Activated naive CD4-positive, alpha-beta T cell treated with anti-CD3 and anti-CD28 coated beads for 36 hours (primary cell): ENCODE results near the gene TEX13B. TPM values are rescaled to one million over a fixed set of nuclear protein-coding genes. Genes with fewer than 3 reads are reported as not detected.

Experiments
- CTCF ChIA-PET: fragments of 350-600 bp; sonication (Branson Sonifier 250); formaldehyde crosslinking; loops from one replicate; lab custom pipeline; 2021; ENCODE audit warnings: antibody characterized with exemption; lab: Charles Lee
- DNase-seq: peaks from one replicate; pipeline ENCODE4 v3.0.0-alpha.2; 2020
- H3K27ac Mint-ChIP-seq: one replicate; pipeline ENCODE4 v1.8.0; 2021; ENCODE audit warnings: mild to moderate bottlenecking, mixed read lengths
- H3K27me3 Mint-ChIP-seq: one replicate; pipeline ENCODE4 v1.8.0; 2021; ENCODE audit warnings: low read depth, mixed read lengths
- H3K36me3 Mint-ChIP-seq: one replicate; pipeline ENCODE4 v1.8.0; 2021; ENCODE audit warnings: low read depth, mixed read lengths
- H3K4me1 Mint-ChIP-seq: one replicate; pipeline ENCODE4 v1.8.0; 2021; ENCODE audit warnings: low read depth, mixed read lengths
- H3K4me3 Mint-ChIP-seq: one replicate; pipeline ENCODE4 v1.8.0; 2021; ENCODE audit warnings: mild to moderate bottlenecking, moderate library complexity, mixed read lengths
- H3K9me3 Mint-ChIP-seq: one replicate; pipeline ENCODE4 v1.8.0; 2021; ENCODE audit warnings: mixed read lengths
- intact Hi-C: fragments of 100-400 bp; cut with micrococcal nuclease; formaldehyde crosslinking; loops from one replicate; pipeline ENCODE4 v1.15.1; 2023
- total RNA-seq, 2 experiments: library from RNA; stranded (reverse); gene quantifications; one replicate each; pipeline ENCODE4 v1.2.3, GENCODE V29; 2021

TEX13B gene, protein sequence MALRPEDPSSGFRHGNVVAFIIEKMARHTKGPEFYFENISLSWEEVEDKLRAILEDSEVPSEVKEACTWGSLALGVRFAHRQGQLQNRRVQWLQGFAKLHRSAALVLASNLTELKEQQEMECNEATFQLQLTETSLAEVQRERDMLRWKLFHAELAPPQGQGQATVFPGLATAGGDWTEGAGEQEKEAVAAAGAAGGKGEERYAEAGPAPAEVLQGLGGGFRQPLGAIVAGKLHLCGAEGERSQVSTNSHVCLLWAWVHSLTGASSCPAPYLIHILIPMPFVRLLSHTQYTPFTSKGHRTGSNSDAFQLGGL
- total RNA-seq: not detected

DNA sequence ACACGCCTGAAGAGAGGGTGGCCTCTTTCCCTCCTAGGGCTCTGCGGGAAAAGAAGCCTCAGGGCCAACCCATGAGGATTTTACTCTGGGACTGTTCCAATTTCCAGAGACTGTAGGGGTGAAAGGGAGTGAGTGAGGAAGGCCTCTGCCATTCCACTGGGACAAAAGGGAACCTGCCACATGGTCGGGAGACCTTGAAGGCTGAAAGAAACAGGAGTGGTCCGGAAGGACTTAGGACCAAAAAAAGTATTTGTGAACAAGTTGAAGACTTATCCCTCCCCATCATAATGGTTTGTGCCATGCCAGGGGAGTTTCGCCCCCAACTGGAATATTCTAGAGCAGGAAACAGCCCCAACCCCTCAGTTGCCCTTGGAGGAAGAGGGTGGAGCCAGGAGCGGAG is at the start of gene TEX13B:
TSS of gene TEX13B (minus strand) at position 15 of the 400 bp plus-strand sequence. CDS start 243 bp downstream, outside the sequence.
- DNase-seq: no peak
- Mint-ChIP-seq H3K4me3 (no peak within 1 kb of the TSS), H3K9me3 (no peaks in the 10 kb centered on the region), H3K27ac (no peak within 1 kb of the TSS), H3K4me1 (peaks cover 10% of the 10 kb centered on the region), H3K27me3 (no peaks in the 10 kb centered on the region), H3K36me3 (no peaks in the 10 kb centered on the region)
- CTCF ChIA-PET: interaction anchor here (0.6 kb wide), 2 partner anchors 116 to 506 kb away, joined by 3 read pairs; no protein-coding TSS in a partner anchor
- intact Hi-C loops: no loop called here

DNA sequence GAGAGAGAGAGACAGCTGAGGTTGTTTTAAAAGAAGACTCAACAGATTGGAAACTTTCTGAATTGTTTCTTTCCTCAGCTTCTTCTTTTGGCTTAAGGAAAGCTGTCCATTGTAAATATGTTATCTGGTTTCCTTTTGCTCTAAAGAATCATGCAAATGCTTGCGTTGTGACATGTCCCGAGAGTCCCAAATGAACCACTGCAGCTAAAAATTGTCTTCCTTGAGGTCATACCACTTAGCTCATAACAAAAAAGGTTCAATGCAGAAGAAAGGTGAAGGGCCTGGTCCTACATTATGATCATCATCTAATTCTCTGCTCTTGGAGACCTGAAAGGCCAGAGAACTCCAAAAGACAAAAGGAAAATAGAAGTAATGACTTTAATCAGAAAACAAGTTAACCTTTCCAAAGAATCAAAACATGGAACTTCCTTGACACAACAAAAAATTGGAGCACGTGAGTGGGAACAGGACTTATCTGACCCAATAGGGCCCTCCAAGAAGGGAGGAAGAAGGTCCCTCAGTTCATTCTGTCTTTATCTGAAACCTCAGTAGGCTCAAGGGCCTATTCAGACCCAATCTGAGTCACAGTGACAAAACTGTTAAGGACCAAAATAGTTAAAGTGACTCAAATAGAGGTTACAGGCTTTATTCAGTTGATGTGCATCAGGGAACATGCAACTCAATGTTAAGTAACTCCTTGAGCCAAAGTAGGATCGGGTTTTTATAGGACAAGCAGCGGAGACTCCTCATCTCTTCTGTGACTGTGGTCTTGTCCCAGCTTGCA is 48.0 kb upstream of the TEX13B start:
- Mint-ChIP-seq H3K27me3 (no peaks in the 10 kb centered on the region), H3K27ac (no peak overlapping the region), H3K4me3 (peak overlapping the region; percentile 9), H3K4me1 (peaks cover 61% of the 10 kb centered on the region), H3K36me3 (no peaks in the 10 kb centered on the region), H3K9me3 (no peaks in the 10 kb centered on the region)
- CTCF ChIA-PET: interaction anchor here (1.1 kb wide), 1 partner anchor 38 kb away, joined by 3 read pairs; no protein-coding TSS in a partner anchor
- intact Hi-C loops: loop anchor here (1.0 to 10.0 kb wide), 2 partner anchors 8 to 1245 kb away; no protein-coding TSS in a partner anchor
- DNase-seq: no peak

DNA sequence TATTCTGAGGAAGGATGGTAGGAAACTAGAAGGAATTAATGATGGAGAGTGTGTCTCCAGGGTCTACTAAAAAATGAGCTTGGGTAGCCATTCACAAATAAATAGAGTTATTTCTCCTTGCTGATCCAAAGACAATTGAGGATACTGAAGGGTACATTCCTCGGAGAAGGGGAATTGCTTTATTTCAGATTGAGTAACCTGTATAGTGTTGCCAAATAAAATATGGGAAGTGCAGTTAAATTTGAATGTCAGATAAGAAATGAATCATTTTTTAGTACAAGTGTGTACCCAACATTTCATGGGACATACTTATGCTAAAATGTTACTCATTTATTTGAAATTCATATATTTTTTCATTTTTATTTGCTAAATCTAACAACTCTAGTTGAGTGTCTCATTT is 46.7 kb upstream of the TEX13B start:
- CTCF ChIA-PET: no interaction called here
- no peaks in the 10 kb centered on the region for H3K27me3 Mint-ChIP-seq
- DNase-seq: no peak
- intact Hi-C loops: no loop called here
- H3K9me3 Mint-ChIP-seq: no peaks in the 10 kb centered on the region
- no peak overlapping the region for H3K27ac Mint-ChIP-seq
- no peak overlapping the region for H3K4me3 Mint-ChIP-seq
- H3K36me3 Mint-ChIP-seq: no peaks in the 10 kb centered on the region
- peaks cover 64% of the 10 kb centered on the region for H3K4me1 Mint-ChIP-seq

DNA sequence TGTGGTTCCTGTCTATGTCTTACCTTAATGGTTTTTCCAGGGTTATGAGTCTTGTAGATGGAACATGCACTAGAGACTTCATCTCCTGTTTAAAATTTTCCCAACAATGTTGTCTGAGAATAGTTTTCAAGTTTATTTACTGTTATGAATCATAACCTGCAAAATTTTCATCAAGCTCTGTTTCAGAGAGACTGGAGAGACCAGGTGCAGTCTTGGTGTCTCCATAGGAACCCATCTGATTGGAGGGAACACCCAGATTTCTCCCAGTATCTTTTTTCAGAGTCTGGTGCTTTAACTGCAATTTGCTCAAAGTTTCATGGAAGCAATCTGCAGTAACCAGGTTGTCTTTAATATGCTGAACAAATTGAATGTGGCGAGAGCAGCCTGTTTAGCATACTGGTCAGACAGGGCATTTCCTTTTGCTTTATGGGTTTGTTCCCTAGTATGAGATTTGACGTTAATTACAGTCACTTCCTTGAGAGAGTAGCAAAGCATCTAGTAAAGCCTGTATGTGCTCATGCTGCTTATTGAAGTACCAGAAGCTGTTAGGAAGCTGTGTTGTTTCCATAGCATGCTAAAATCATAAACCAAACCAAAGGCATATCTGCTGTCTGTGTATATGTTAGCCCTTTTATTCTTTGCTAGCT is 43.9 kb upstream of the TEX13B start:
- CTCF ChIA-PET: no interaction called here
- intact Hi-C loops: no loop called here
- Mint-ChIP-seq H3K9me3 (no peaks in the 10 kb centered on the region), H3K4me3 (peak overlapping the region; percentile 34), H3K4me1 (peaks cover 70% of the 10 kb centered on the region), H3K27ac (peak overlapping the region; percentile 41), H3K36me3 (no peaks in the 10 kb centered on the region), H3K27me3 (no peaks in the 10 kb centered on the region)
- no peak for DNase-seq

DNA sequence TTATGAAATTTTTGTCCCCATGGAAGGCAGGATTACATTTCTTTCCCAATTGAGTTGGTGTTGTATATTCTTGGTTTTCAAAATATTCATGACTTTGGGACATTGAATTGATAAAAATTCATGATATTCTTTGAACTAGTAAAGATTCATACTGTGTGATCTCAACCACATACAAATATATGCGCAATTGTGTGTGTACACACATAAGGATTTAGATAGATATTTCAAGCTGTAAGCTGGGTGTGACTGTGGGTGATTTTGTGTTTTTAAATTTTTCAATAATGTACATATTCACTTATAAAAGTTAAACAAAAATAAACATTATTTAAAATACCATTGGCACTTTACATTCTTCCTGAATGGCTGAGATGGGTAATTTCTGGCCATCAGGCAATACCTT is 43.2 kb upstream of the TEX13B start:
- H3K36me3 Mint-ChIP-seq: no peaks in the 10 kb centered on the region
- CTCF ChIA-PET: no interaction called here

DNA sequence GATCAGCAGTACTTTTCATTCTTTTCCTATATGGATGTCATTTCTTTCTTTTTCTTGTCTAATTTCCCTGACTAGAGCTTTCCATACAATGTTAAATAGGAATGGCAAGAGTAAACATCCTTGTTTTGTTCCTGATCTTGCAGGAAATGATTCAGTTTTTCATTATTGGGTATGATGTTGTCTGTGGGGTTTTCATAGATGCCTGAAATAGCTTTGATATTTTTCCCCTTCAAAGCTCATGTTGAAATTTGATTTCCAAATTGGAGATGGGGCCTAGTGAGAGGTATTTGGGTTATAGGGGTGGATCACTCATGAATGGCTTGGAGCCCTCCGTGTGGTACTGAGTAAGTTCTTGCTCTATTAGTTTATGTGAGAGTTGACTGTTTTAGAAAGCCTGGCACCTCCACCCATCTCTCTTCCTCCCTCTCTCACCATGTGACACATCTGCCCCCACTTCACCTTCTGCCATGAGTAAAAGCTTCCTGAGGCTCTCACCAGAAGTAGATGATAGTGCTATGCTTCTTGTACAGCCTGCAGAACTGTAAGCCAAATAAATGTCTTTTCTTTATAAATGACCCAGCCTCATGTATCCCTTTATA is 40.4 kb upstream of the TEX13B start:
- no peaks in the 10 kb centered on the region for H3K9me3 Mint-ChIP-seq
- peaks cover 68% of the 10 kb centered on the region for H3K4me1 Mint-ChIP-seq
- H3K27ac Mint-ChIP-seq: peak overlapping the region; percentile 65
- H3K27me3 Mint-ChIP-seq: no peaks in the 10 kb centered on the region
- no peaks in the 10 kb centered on the region for H3K36me3 Mint-ChIP-seq
- CTCF ChIA-PET: interaction anchor here (3.0 to 3.3 kb wide), 2 partner anchors 20 to 48 kb away, joined by 11 to 28 read pairs; no protein-coding TSS in a partner anchor
- peak overlapping the region; percentile 35 for H3K4me3 Mint-ChIP-seq
- DNase-seq: peak; percentile 60
- intact Hi-C loops: loop anchor here (1.0 to 5.0 kb wide), 3 partner anchors 8 to 195 kb away; partner anchors contain the start of gene MID2

More for the DNA sequence above, 43.2 kb upstream of the TEX13B start:
- H3K4me1 Mint-ChIP-seq: peaks cover 68% of the 10 kb centered on the region
- no peak for DNase-seq
- H3K27me3 Mint-ChIP-seq: no peaks in the 10 kb centered on the region
- H3K9me3 Mint-ChIP-seq: no peaks in the 10 kb centered on the region
- intact Hi-C loops: no loop called here
- H3K27ac Mint-ChIP-seq: no peak overlapping the region
- no peak overlapping the region for H3K4me3 Mint-ChIP-seq

DNA sequence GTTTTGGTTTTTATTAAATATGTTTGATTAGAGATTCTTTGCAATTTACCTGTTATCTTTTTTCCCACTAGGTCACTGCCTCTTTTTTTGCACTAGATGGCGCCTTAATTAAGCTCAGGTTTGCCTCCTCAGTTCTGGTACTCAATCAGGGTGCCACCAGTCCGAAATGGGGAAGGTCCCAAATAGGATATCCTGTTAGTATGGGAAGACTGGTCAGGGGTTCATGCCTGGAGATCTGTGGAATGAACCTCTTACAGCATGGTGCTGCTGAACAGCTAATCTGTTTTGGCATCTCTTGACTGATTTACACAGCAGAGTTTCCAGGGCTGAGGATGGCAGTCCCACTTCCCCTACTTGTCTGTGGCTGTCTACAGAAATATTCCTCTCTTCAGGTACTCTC is 38.5 kb upstream of the TEX13B start:
- no peaks in the 10 kb centered on the region for H3K27me3 Mint-ChIP-seq
- intact Hi-C loops: loop anchor here (1.0 to 5.0 kb wide), 6 partner anchors 16 to 346 kb away; partner anchors contain the start of genes ATG4A, MID2 and PSMD10
- peaks cover 58% of the 10 kb centered on the region for H3K4me1 Mint-ChIP-seq
- H3K4me3 Mint-ChIP-seq: peak overlapping the region; percentile 36
- no peaks in the 10 kb centered on the region for H3K36me3 Mint-ChIP-seq
- no peaks in the 10 kb centered on the region for H3K9me3 Mint-ChIP-seq
- no peak for DNase-seq
- CTCF ChIA-PET: interaction anchor here (0.6 to 3.3 kb wide), 13 partner anchors 11 to 392 kb away, joined by 3 to 28 read pairs (median 4); no protein-coding TSS in a partner anchor
- peak overlapping the region; percentile 72 for H3K27ac Mint-ChIP-seq

DNA sequence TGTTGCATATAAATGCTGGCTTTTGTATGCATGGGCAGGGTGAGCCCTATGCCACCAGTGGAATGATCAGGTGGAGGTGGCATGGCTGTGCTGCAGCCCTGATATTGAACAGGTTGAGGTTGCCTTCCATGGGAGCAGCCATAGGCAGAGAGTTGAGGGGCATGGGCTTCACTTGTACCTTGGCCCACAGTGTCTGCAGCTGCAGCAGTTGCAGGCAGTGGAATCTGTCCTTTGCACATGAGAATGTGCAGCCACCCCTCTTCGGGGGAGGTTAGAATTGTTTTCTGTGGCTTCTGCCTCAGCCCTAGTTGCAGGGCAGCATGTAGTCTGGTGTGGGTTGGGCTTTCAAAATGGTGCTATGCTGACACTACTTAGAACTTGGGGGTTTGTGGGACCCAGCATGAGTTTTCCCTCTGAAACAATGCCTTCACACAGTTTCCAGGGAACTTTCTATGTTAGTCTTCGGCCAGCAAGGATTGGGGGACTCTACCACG is 37.3 kb upstream of the TEX13B start:
- DNase-seq: no peak
- no peaks in the 10 kb centered on the region for H3K27me3 Mint-ChIP-seq
- H3K4me3 Mint-ChIP-seq: peak overlapping the region; percentile 45
- H3K27ac Mint-ChIP-seq: peak overlapping the region; percentile 44
- CTCF ChIA-PET: interaction anchor here (0.9 to 3.3 kb wide), 4 partner anchors 17 to 107 kb away, joined by 3 to 28 read pairs (median 8); no protein-coding TSS in a partner anchor
- no peaks in the 10 kb centered on the region for H3K36me3 Mint-ChIP-seq
- H3K4me1 Mint-ChIP-seq: peaks cover 52% of the 10 kb centered on the region
- intact Hi-C loops: no loop called here
- peaks cover under 1% of the 10 kb centered on the region for H3K9me3 Mint-ChIP-seq

DNA sequence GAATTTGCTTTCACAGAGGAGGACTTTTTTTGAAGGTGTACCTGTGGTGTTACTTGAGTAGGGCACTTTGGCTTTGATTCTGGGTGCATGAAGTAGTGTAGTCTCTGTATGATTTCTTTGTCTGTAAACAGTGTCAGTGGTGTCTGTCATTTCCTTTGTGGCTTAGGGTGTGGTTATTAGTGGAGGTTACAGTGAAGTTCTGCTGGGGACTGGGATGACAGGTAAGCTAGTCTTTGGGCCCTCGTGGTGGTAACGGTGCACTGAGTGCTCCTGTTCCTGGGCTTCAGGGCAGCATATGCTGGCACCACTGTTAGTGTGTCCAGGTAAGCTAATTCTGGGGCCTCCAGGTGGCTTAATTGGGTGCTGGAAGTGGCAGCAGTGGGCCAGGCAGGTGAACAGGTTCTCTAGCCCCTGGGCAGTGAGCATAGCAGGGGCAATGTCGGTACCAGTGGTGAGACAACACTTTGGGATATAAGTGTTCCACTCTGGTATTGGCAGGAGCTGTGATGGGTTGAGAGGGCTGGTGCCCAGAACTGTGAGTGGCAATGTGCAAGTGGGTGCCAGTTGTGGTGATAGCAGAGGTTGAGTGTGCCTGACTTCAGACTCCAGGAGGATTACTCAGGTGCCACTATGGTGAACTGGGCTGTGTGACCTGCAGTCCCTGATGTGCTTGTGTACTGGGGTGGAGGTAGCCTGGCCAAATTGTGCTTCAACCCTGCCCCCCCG is 36.6 kb upstream of the TEX13B start:
- peaks cover 49% of the 10 kb centered on the region for H3K4me1 Mint-ChIP-seq
- peaks cover 6% of the 10 kb centered on the region for H3K9me3 Mint-ChIP-seq
- peak overlapping the region; percentile 40 for H3K4me3 Mint-ChIP-seq
- H3K27me3 Mint-ChIP-seq: no peaks in the 10 kb centered on the region
- DNase-seq: peak; percentile 48
- CTCF ChIA-PET: interaction anchor here (1.0 kb wide), 1 partner anchor 52 kb away, joined by 3 read pairs; no protein-coding TSS in a partner anchor
- intact Hi-C loops: no loop called here
- H3K36me3 Mint-ChIP-seq: no peaks in the 10 kb centered on the region
- H3K27ac Mint-ChIP-seq: peak overlapping the region; percentile 77

DNA sequence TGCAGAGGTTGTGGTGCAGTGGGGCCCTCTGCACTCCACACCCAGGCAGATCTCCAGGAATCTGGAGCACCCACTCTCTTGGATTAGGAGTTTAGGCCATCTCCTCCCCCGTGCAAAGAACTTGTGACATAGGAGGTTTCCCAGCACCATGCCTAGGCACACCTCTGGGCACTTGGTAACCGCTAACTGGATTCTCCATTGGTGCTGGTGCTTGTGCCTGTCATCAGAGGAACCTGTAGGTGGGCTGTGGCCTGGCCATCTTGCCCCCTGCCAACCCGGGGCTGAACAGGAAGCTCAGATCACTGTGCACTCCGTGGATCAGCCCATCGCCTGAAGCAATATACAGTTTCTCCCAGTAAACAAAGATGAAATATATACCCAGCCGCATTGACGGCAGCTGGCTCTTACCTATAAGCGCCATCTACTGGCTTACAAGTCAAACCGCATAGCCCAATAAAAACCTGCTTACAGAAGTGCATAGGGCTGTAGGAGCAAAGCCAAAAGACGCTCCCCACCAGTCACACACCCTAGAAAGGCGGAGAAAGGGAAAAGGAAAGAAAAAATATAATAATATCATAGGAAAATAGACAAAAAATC is 19.1 kb upstream of the TEX13B start:
- peaks cover 7% of the 10 kb centered on the region for H3K9me3 Mint-ChIP-seq
- DNase-seq: peak; percentile 37
- H3K27me3 Mint-ChIP-seq: no peaks in the 10 kb centered on the region
- intact Hi-C loops: loop anchor here (1.0 to 2.0 kb wide), 4 partner anchors 71 to 463 kb away; partner anchors contain the start of gene NCBP2L
- CTCF ChIA-PET: interaction anchor here (0.7 to 1.9 kb wide), 4 partner anchors 11 to 360 kb away, joined by 3 to 11 read pairs (median 4); no protein-coding TSS in a partner anchor
- peaks cover 5% of the 10 kb centered on the region for H3K4me1 Mint-ChIP-seq
- H3K4me3 Mint-ChIP-seq: no peak overlapping the region
- no peaks in the 10 kb centered on the region for H3K36me3 Mint-ChIP-seq
- H3K27ac Mint-ChIP-seq: peak overlapping the region; percentile 30
